Jurkat, Clone E6-1 (cell line): ENCODE measurements around the gene PCDHGA1.

Experiments used
- DNase-seq: peaks from one replicate; pipeline ENCODE4 v3.0.0-alpha.2; 2011; ENCODE audit warnings: low read depth, low spot score
- H3K4me3 ChIP-seq: 2 replicates; pipeline ENCODE4 v1.5.1; 2011; ENCODE audit warnings: mild to moderate bottlenecking, low read length, control low read depth, moderate library complexity

PCDHGA1 gene

DNA sequence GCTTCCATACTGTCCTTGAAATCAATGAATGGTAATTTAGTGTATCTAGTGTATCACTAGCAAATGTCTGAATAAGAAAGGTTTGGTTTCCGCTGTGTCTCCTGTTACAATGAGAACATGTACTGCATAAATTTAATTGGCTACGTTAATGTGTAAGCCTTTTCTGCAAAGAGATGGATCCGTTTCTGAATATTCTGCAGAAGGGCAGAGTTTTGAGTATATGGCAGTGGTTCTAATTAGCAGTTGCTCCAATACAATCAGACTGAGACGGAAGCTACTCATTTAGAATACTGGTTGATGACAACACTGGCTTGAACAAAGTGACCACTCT lies 154.0 kb downstream of the PCDHGA1 start:
- no peak for DNase-seq
- H3K4me3 ChIP-seq, result no peak overlapping the region

GRCh38 chr5:141484641-141485311 lies 154.5 kb downstream of the PCDHGA1 start, which contains the start of gene PCDHGC4:
PCDHGC4 (plus strand) TSS chr5:141485030; CDS start chr5:141485174, 144 bp downstream.
- no peak for DNase-seq
- H3K4me3 ChIP-seq, result no peak within 1 kb of the TSS

- H3K4me3 ChIP-seq, result no peak overlapping the region
These were observed 155.2 kb downstream of the PCDHGA1 start for GRCh38 chr5:141485321-141486055.

DNA sequence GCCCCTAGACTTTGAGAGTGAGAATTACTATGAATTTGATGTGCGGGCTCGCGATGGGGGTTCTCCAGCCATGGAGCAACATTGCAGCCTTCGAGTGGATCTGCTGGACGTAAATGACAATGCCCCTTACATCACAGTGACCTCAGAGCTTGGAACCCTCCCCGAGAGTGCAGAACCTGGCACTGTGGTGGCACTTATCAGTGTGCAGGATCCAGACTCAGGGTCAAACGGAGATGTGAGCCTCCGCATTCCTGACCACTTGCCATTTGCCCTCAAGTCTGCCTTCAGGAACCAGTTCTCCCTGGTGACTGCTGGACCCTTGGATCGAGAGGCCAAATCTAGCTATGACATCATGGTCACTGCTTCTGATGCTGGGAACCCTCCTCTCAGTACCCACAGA lies 155.8 kb downstream of the PCDHGA1 start:
- DNase-seq, result no peak
- no peak overlapping the region for H3K4me3 ChIP-seq

More at GRCh38 chr5:141485321-141486055, 155.2 kb downstream of the PCDHGA1 start:
- no peak for DNase-seq

GRCh38 chr5:141487131-141487530 lies 156.8 kb downstream of the PCDHGA1 start:
- H3K4me3 ChIP-seq, result no peak overlapping the region
- DNase-seq, result no peak

- no peak for DNase-seq
- no peak within 1 kb of the TSS for H3K4me3 ChIP-seq
These were observed 158.6 kb downstream of the PCDHGA1 start, which contains the start of gene PCDHGC5 for GRCh38 chr5:141488591-141489561. PCDHGC5 (plus strand) TSS chr5:141489081; CDS start chr5:141489241, 160 bp downstream.

DNA sequence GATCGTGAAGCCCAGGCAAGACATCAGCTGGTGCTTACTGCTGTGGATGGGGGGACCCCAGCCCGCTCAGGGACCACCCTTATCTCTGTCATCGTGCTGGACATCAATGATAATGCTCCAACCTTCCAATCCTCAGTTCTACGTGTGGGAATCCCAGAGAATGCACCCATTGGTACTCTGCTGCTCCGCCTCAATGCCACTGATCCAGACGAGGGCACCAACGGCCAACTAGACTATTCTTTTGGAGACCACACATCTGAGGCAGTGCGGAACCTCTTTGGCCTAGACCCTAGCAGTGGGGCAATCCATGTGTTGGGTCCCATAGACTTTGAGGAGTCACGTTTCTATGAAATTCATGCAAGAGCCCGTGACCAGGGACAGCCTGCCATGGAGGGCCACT lies 159.5 kb downstream of the PCDHGA1 start:
- no peak for DNase-seq
- H3K4me3 ChIP-seq, result no peak overlapping the region

DNA sequence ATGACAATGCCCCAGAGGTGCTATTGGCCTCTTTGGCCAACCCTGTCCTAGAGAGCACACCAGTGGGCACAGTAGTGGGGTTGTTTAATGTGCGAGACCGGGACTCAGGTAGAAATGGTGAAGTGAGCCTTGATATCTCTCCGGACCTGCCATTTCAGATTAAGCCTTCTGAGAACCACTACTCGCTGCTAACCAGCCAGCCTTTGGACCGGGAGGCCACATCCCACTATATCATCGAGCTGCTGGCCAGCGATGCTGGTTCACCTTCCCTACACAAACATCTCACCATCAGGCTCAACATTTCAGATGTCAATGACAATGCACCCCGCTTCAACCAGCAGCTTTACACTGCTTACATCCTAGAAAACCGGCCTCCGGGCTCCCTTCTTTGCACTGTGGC lies 160.0 kb downstream of the PCDHGA1 start:
- no peak for DNase-seq
- H3K4me3 ChIP-seq, result no peak overlapping the region

DNA sequence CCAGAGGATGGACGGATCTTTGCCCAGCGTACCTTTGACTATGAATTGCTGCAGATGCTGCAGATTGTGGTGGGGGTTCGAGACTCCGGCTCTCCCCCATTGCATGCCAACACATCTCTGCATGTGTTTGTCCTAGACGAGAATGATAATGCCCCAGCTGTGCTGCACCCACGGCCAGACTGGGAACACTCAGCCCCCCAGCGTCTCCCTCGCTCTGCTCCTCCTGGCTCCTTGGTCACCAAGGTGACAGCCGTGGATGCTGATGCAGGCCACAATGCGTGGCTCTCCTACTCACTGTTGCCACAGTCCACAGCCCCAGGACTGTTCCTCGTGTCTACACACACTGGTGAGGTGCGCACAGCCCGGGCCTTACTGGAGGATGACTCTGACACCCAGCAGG lies 160.5 kb downstream of the PCDHGA1 start:
- H3K4me3 ChIP-seq, result no peak overlapping the region
- no peak for DNase-seq

DNA sequence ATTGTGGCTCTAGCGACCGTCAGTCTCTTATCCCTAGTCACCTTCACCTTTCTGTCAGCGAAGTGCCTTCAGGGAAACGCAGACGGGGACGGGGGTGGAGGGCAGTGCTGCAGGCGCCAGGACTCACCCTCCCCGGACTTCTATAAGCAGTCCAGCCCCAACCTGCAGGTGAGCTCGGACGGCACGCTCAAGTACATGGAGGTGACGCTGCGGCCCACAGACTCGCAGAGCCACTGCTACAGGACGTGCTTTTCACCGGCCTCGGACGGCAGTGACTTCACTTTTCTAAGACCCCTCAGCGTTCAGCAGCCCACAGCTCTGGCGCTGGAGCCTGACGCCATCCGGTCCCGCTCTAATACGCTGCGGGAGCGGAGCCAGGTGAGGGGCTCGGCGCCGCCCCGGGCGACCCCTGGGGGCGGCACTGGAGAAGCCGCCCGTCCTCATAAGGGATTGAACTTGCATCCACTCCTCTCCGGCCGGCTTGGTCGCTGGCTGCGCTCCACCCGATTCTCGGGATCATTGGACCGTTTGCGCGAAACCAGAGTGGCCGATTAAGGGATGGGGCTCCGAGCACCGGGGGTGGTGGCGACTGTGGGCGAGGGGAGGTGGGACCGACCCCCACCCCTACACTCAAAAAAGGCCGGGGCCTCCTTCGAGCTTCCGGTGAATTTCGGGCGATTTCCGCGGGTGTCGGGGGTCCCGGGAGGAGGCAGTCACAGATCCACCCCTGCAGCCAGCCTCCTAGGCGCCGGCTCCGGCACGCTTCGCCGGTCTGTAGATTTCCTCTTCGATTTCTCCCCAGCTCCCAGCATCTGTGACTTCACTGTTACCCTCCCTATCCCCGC lies 161.2 kb downstream of the PCDHGA1 start:
- no peak for DNase-seq
- no peak overlapping the region for H3K4me3 ChIP-seq

GRCh38 chr5:141492168-141492885 lies 162.0 kb downstream of the PCDHGA1 start:
- DNase-seq, result no peak
- no peak overlapping the region for H3K4me3 ChIP-seq

DNA sequence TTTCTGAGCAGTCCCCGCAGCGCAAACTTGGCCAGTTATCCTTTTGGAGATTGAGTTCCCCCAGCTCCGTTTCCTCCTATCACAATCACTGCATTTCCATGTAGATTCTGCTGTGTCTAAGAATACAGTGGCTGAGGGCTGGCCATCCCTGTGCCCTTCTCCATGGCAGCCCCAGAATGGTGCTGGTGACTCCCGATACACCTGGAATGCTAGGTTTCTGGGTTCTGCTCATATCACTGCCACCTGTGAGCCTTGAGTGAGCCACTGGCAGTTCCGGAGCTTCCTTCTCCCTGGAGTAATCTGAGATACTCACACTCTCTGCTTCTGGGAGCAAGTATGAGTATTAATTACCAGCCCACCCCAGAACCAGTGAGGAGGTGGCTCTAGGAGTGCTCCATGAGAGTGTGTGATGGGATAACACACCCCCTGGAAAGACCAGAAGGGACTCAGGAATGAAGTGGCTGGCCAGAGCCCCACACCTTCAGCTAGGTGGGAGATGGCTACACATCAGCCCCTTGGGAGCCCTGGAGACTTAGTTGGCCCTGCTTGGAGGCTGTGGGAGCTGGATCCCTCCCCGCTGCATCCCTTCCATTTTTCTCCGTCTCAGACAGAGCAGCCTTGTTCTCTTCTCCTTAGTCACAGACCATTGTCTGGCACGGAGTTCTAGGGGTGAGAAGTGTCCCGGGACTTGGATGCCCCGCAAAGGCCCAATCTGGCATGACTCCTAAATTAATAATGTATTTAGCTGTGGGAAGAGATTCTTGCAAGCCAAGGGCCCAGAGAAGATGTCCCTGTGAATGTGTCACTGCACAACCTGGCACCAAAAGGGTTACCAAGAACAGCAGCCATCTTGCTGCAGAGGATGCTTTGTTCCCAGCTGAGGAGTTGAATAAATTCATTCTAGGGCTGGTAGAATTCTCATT lies 163.4 kb downstream of the PCDHGA1 start:
- no peak overlapping the region for H3K4me3 ChIP-seq

DNA sequence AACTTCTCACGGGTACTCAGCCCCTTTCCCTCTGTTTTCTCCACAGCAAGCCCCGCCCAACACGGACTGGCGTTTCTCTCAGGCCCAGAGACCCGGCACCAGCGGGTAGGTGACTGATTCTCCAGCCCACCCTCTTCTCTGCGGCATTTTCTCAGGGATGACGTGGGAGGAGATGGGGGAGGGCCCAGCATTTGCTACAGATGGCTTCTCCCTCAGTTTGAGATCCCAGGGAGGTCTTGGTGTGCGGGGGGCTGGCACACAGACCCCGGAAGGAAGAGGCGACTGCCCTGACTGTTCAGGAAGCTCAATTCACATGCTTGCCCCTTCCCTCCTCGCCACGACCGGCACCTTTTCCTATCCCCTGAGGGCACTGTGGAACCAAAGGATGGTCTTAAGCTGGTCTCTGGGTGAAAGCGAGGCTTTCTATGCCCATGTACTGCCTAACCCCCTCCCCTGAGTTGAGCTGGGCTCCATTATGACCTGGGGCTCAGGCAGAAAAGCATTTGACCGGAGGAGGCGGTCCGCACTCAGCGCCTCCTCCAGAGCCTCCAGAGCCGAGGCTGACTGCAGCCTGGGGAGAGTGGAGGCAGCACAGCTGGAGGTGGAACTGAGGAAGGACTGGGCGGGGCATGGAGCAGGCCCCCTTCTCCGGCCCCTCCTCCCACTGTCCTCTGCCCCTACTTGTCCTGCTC lies 164.6 kb downstream of the PCDHGA1 start:
- DNase-seq, result no peak
- no peak overlapping the region for H3K4me3 ChIP-seq

More for the DNA sequence above, 163.4 kb downstream of the PCDHGA1 start:
- DNase-seq, result no peak

DNA sequence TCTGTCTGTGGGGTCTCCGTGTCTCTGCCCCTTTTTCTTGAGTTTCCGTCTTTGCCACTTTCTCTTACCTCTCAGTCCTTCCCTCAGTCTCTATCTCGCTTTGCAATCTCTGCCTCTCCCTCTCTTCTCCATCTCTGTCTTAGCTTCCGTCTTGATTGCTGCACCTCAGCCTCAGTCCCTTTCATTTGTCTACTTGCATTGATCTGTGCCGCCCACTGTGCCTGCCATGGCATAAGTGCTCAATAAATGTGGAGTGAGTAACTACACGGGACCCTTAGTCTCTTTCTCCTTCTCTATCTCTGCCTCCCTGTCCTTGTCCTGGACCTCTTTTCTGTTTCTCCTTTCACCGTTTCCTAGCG lies 165.1 kb downstream of the PCDHGA1 start:
- H3K4me3 ChIP-seq, result no peak overlapping the region
- no peak for DNase-seq

DNA sequence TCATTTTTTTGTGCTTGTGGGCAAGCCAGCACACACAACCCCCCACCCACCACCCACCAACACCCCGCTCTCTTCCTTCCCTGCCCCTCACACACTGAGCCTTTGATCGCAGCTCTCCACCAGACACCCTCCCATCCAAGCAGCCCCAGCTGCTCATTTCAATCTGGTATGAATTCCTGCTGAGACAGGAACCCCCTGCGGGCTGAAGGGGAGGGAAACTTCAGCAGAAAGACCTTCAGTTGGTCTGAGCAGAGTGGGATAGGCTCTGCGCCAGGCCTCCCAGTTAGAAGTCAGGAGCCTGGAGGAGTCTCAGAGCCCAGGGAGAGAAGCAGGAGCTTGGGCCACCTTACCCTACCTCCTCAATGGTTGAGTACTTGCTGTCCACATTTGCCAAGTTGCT lies 165.7 kb downstream of the PCDHGA1 start:
- no peak overlapping the region for H3K4me3 ChIP-seq
- DNase-seq, result peak; percentile 51

- H3K4me3 ChIP-seq, result no peak overlapping the region
- no peak for DNase-seq
These were observed 171.4 kb downstream of the PCDHGA1 start for GRCh38 chr5:141501761-141502160.

- no peak for DNase-seq
- H3K4me3 ChIP-seq, result no peak overlapping the region
These were observed 173.4 kb downstream of the PCDHGA1 start for GRCh38 chr5:141503681-141504080.
